LNCaP clone FGC (cell line): Measurements from ENCODE around the gene TEX22.

Experiments
- DNase-seq: peaks from one replicate; pipeline ENCODE4 v3.0.0-alpha.2; 2011; ENCODE audit warnings: low read depth
- H3K4me3 ChIP-seq: 2 replicates; pipeline ENCODE4 v1.5.1; 2011; ENCODE audit warnings: mild to moderate bottlenecking, low read depth, low read length, control low read depth
- TF ChIP-seq, protein P1 (sequence below): IDR thresholded peaks from 2 replicates; pipeline ENCODE4 v1.5.1; 2012; ENCODE audit warnings: mild to moderate bottlenecking; ENCODE audit not compliant: control insufficient read depth, insufficient read depth; ENCODE audit errors: extremely low read depth

The TEX22 gene

DNA sequence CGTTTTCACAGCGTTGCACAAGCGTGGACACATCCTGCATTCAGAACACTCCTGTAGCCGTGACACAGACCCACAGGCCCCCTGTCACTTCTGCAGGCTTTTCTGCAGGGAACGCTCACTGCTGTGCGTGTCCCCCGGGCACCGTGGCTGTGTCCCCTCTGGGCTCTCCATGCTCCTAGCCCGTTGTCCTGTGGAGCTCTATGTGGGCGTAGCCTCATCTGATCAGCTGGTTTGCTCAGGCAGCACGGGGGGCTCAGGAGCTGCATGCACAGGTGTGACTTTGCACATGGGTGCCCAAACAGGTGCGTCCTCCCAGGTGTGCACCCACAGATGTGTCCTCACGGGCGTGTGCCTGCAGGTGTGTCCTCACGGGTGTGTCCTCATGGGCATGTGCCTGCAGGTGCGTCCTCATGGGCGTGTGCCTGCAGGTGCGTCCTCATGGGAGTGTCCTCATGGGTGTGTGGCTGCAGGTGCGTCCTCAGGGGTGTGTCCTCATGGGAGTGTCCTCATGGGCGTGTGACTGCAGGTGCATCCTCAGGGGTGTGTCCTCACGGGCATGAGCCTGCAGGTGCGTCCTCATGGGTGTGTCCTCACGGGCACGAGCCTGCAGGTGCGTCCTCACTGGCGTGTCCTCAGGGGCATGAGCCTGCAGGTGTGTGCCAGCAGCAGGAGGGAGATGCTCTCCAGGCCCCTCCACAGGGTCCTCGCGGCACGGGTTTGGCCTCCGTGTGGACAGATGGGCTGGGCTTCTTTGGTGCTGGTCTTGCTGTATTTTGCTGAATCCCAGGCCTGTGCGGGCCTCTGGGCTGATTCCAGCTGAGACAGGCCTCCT is 38.8 kb downstream of the TEX22 start:
- no peak overlapping the region for H3K4me3 ChIP-seq
- no peak for DNase-seq
- TF ChIP-seq, protein P1, sequence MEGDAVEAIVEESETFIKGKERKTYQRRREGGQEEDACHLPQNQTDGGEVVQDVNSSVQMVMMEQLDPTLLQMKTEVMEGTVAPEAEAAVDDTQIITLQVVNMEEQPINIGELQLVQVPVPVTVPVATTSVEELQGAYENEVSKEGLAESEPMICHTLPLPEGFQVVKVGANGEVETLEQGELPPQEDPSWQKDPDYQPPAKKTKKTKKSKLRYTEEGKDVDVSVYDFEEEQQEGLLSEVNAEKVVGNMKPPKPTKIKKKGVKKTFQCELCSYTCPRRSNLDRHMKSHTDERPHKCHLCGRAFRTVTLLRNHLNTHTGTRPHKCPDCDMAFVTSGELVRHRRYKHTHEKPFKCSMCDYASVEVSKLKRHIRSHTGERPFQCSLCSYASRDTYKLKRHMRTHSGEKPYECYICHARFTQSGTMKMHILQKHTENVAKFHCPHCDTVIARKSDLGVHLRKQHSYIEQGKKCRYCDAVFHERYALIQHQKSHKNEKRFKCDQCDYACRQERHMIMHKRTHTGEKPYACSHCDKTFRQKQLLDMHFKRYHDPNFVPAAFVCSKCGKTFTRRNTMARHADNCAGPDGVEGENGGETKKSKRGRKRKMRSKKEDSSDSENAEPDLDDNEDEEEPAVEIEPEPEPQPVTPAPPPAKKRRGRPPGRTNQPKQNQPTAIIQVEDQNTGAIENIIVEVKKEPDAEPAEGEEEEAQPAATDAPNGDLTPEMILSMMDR: no peak

- DNase-seq: no peak
These were observed 39.6 kb downstream of the TEX22 start for GRCh38 chr14:105437723-105438500.

GRCh38 chr14:105439179-105439578 is 40.8 kb downstream of the TEX22 start:
- no peak overlapping the region for H3K4me3 ChIP-seq
- no peak for DNase-seq
- TF ChIP-seq, protein P1: no peak

More at GRCh38 chr14:105437723-105438500, 39.6 kb downstream of the TEX22 start:
- no peak overlapping the region for H3K4me3 ChIP-seq
- TF ChIP-seq, protein P1: no peak

GRCh38 chr14:105439710-105440553 is 41.6 kb downstream of the TEX22 start:
- no peak overlapping the region for H3K4me3 ChIP-seq
- no peak for DNase-seq
- TF ChIP-seq, protein P1: no peak

GRCh38 chr14:105440554-105440900 is 42.2 kb downstream of the TEX22 start:
- no peak overlapping the region for H3K4me3 ChIP-seq
- DNase-seq: no peak
- TF ChIP-seq, protein P1: no peak

- TF ChIP-seq, protein P1: no peak
- no peak for DNase-seq
- no peak overlapping the region for H3K4me3 ChIP-seq
These were observed 42.7 kb downstream of the TEX22 start for GRCh38 chr14:105440992-105441391.
